ENCODE results near the gene AGXT.
A peak's percentile ranks its signal among the peaks of the same experiment; 100 is the strongest.
"Not testable (repeated sequence)": the region's sequence is repeated elsewhere in the genome, so short reads cannot be mapped to it uniquely, and the experiment has no call there.

AGXT gene

GRCh38 chr2:240839152-240840143 lies 29.2 kb upstream of the AGXT start:
- peak; percentile 53 for DNase-seq (ENCODE audit: low spot score)

- DNase-seq (ENCODE audit: low spot score), result peak; percentile 86
Observed at GRCh38 chr2:240840435-240841060, 28.1 kb upstream of the AGXT start.

DNA sequence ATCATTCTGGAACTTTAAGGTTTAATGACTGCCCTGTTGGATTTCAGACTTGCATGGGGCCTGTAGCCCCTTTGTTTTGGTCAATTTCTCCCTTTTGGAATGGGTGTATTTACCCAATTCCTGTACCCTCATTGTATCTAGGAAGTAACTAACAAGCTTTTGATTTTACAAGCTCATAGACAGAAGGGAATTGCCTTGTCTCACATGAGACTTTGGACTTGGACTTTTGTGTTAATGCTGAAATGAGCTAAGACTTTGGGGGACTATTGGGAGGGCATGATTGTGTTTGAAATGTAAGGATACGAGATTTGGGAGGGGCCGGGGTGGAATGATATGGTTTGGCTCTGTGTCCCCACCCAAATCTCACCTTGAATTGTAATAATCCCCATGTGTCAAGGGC lies 22.3 kb upstream of the AGXT start:
- not testable (repeated sequence) for DNase-seq (ENCODE audit: low spot score)

DNA sequence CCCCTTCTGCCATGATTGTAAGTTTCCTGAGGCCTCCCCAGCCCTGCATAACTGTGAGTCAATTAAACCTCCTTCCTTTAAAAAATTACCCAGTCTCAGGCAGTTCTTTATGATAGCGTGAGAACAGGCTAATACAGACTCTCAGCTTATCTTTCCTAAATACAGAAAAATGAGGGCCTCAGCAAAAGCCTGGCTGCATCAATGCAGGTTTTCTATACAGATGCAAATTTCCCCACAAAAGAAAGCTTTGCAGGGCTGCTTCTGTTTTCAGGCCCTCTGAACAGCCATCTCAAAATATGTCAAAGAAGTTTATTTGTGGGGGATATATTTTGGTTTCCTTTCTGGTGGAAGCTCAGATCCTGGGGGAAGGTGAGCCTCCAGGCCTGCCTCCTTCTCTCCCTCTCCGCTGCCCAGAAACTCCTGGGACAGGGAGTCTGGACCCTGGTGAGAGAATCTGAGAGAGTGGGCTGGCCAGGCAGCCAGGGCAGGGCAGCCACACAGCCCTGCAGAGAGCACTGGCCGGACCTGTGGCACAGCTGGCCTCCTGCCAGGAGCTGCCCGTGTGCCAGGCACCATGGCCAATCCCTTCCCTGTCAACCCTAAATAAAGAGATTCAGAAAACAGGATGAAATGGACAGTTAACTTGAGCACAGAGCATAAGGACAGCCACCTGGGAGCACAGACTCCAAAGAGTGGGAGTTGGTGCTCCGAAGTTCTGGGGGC lies 21.6 kb upstream of the AGXT start:
- DNase-seq (ENCODE audit: low spot score), result no peak

- DNase-seq (ENCODE audit: low spot score), result no peak
Observed at GRCh38 chr2:240847817-240848216, 20.8 kb upstream of the AGXT start.

GRCh38 chr2:240848900-240849680 lies 19.5 kb upstream of the AGXT start:
- DNase-seq (ENCODE audit: low spot score), result no peak

GRCh38 chr2:240850026-240850425 lies 18.6 kb upstream of the AGXT start:
- no peak for DNase-seq (ENCODE audit: low spot score)

DNA sequence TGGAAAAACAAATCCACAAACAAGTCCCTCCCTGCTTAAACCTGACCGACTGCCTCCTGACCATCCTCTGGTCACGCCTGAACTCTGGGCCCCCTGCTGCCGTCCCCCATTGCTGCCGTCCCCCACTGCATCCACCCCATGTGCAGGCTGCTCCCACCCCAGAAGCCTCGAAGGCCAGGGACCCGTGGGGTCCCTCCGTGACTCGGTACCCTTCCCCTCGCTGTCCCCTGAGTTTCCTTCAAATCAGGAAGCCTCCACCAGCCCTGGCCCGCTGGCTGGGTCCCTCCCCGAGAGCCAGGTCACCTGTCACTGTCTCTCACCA lies 17.9 kb upstream of the AGXT start:
- no peak for DNase-seq (ENCODE audit: low spot score)

DNA sequence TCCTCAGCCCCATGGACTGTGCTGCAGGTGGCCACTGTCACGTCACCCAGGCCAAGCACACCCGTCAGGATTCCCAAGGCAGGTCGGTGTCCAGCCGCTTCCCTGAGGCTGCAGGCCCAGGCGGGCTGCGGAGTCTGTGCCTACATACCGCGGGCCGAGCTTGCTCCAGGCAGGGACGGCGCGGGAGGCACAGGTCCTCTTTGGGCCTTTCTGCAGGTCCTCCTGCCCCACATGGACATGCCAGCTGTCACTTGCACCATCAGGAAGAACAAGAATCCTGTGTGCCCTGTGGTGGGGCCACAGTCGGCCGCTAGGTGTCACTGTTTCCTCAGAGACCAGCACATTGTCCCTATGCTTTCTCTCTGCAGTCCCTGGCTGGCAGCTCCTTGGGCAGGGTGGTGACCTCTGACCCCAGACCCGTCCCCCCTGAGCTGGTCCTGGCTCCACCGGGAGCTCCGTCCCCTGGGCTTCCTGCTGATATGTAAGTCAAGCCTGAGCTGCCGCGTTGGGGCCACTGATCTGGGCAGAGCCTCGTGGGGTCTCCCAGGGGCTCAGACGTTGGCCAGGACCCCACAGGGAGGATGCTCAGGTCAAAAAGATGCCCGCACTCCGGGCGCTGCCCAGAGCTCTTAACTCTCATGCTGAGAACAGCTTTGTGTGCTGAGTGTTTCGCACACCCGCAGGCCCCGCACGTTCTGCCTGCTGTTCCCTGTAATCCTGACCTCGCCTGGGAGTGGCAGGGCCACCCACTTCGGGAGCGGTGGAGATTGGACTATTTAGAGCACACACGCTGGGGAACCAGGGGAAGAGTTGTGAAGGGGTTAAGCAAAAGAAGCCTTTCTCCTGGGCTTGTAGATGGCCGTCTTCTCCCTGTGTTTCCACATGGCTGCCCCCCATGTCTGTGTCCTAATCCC lies 17.3 kb upstream of the AGXT start:
- DNase-seq (ENCODE audit: low spot score), result peak; percentile 75

GRCh38 chr2:240852671-240853314 lies 15.8 kb upstream of the AGXT start:
- DNase-seq (ENCODE audit: low spot score), result no peak

GRCh38 chr2:240855670-240856069 lies 13.0 kb upstream of the AGXT start:
- no peak for DNase-seq (ENCODE audit: low spot score)

DNA sequence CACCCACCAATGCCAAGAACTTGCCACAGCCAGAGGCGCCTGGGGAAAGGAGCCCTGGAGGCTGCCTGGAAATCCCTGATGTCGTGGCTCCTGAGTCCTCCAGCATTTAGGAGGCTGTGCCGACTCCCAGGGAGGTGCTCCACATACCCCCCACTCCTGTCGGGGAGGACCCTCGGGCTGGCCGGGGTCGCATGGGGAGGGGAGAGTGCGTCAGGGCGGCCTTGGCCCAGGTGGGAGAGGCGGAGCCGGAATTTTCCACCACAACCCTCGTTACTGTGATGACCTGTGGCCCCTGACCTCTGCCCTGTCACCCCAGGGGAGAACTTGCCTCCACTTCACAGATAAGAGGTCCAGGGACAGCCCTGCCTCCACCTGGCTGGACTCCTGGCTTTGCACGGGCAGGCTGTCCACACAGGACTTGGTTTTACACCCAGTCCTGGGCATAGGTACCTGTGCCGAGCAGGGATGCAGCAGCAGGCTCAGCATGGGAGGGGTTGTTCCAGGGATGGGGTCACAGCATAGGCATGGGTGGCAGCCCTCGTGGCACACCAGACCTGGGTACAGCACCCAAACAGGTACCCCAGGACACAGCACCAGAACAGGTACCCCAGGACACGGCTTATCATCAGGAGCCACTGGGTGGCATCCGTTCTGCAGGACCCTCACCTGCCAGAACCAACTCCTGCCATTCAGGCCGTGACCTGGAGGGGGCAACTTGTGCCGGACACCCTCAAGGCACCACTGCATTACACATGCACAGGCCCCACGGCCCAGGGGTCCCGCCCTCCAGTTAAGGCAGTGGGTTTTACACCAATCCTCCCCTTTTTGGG lies 12.3 kb upstream of the AGXT start:
- no peak for DNase-seq (ENCODE audit: low spot score)

GRCh38 chr2:240857039-240858008 lies 11.3 kb upstream of the AGXT start:
- DNase-seq (ENCODE audit: low spot score), result no peak

- DNase-seq (ENCODE audit: low spot score), result no peak
Observed at GRCh38 chr2:240858321-240858720, 10.3 kb upstream of the AGXT start.

- no peak for DNase-seq (ENCODE audit: low spot score)
Observed at GRCh38 chr2:240858871-240859270, 9.8 kb upstream of the AGXT start.

DNA sequence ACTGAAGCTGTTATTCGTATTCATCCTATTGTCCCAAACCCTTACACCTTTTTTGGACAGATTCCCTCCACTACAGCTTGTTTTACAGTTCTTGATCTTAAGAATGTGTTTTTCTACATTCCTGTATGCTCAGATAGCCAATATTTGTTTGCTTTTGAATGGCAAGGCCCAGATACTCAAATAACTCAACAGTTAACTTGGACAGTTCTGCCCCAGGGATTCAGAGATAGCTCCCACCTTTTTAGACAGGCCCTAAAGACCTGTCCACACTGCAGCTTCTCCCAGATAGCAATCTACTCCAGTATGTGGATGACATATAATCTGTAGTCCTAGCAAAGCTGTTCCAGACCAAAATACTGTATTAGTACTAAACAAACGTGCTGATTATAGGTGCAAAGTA lies 7.1 kb upstream of the AGXT start:
- DNase-seq (ENCODE audit: low spot score), result no peak

DNA sequence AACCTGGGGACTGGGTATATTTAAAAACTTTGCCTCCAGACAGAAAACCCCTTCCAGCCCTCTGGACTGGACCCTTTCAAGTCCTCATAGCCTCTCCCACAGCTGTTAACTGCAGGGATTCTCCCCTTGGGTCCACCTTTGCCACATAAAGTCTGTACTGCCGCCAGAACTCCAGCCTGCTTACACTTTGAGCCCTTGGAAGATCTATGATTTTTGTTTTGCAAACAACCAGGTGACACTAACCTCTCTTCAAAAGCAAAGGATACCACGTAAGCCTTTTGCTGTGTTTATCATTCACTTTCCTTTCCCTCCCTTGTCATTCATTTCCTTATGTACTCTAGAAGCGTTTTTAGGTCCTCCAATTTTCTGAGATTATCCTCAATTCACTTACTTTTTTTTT lies 4.1 kb upstream of the AGXT start:
- no peak for DNase-seq (ENCODE audit: low spot score)

DNA sequence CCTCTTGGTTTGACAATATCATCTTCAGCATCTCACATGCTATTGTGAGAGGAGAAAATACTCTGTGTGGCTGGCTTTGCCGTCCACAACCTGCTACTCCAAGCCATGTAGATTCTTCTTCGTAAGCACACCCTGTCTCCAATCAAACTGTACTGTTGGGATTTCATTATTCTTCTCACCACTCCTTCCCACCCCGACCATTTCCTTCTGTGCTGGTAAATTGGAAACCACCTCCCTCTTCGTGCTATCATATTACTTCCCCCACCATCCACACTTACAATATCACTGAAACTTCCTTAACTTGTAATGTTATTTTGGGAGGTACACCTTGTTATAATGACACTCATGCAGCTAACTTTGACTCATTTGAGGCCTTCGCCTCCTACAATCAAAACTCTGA lies 3.2 kb upstream of the AGXT start:
- no peak for DNase-seq (ENCODE audit: low spot score)

All from SK-N-DZ (cell line).